A549 (cell line): ENCODE measurements around the gene SHKBP1. TPM values are rescaled to one million over a fixed set of nuclear protein-coding genes. Genes with fewer than 3 reads are reported as not detected.

Experiments used
- ATAC-seq, 2 experiments: fragments of 200-7000 bp in 1 of 2; fragments of >200 bp in 1 of 2; cut with Nextera tagmentation in 1 of 2; cut with Tn5 transposase in 1 of 2; 3 replicates each; pipeline versions ENCODE4 v1.8.0 to v1.9.1; 2018 to 2020; ENCODE audit warnings: mild to moderate bottlenecking in 1 of 2, moderate library complexity in 1 of 2
- CTCF ChIA-PET: fragments of 300-600 bp; sonication (Branson Sonifier 250); formaldehyde crosslinking; extraction: SDS; loops from one replicate; lab custom pipeline; 2021; ENCODE audit warnings: antibody characterized with exemption, inconsistent platforms; lab: Yijun Ruan, JAX
- POLR2A ChIA-PET: fragments of 350-600 bp; formaldehyde crosslinking; extraction: SDS; loops from one replicate; lab custom pipeline; 2021; ENCODE audit warnings: antibody characterized with exemption, inconsistent platforms; lab: Yijun Ruan, JAX
- DNase-seq, 2 experiments: peaks; one replicate each; pipeline versions ENCODE4 v3.0.0 to v3.0.0-alpha.2; 2011 to 2016; ENCODE audit warnings: low read depth in 1 of 2, low spot score in 1 of 2
- FAIRE-seq: peaks from 2 replicates; lab custom pipeline; 2011; peaks lifted over from hg19 to GRCh38; lab: Jason Lieb, UNC
- H3K27ac ChIP-seq, 2 experiments: fragments of >200 bp; sonication (Bioruptor Twin); formaldehyde crosslinking; 3 replicates each; pipeline ENCODE4 v1.5.1; 2016 to 2017
- H3K4me1 ChIP-seq: fragments of >200 bp; sonication (Bioruptor Twin); formaldehyde crosslinking; 3 replicates; pipeline ENCODE4 v1.6.1; 2016
- H3K4me2 ChIP-seq: fragments of >200 bp; sonication (Bioruptor Twin); formaldehyde crosslinking; 3 replicates; pipeline ENCODE4 v1.6.1; 2016
- H3K4me3 ChIP-seq: fragments of >200 bp; sonication (Bioruptor Twin); formaldehyde crosslinking; 3 replicates; pipeline ENCODE4 v1.5.1; 2016
- H3K9me3 ChIP-seq: fragments of >200 bp; sonication (Bioruptor Twin); formaldehyde crosslinking; 3 replicates; pipeline ENCODE4 v1.6.1; 2016
- BCL3 ChIP-seq: fragments of >200 bp; sonication (Bioruptor Twin); formaldehyde crosslinking; IDR thresholded peaks from 3 replicates; pipeline ENCODE4 v1.6.1; 2016
- CBX2 ChIP-seq: fragments of 200-600 bp; sonication (generic); IDR thresholded peaks from 2 replicates; pipeline ENCODE4 v1.6.1; 2016; ENCODE audit warnings: low read depth, mild to moderate bottlenecking, borderline replicate concordance
- CBX8 ChIP-seq: fragments of 200-600 bp; sonication (generic); IDR thresholded peaks from 2 replicates; pipeline ENCODE4 v1.6.1; 2016
- CHD2 ChIP-seq: fragments of 150-350 bp; IDR thresholded peaks from 2 replicates; pipeline ENCODE4 v1.6.1; 2014; ENCODE audit warnings: low read length; ENCODE audit not compliant: partially characterized antibody
- CTCF ChIP-seq: fragments of >200 bp; sonication (Bioruptor Twin); formaldehyde crosslinking; IDR thresholded peaks from 3 replicates; pipeline ENCODE4 v1.5.1; 2016
- EHF ChIP-seq: fragments of 250-450 bp; sonication (Bioruptor Pico); IDR thresholded peaks from 2 replicates; pipeline ENCODE4 v1.5.0; 2020; ENCODE audit warnings: mild to moderate bottlenecking
- FOXS1 ChIP-seq: fragments of 250-450 bp; sonication (Bioruptor Pico); IDR thresholded peaks from 2 replicates; pipeline ENCODE4 v1.5.0; 2020; ENCODE audit warnings: mild to moderate bottlenecking, moderate library complexity
- GATA3 ChIP-seq: IDR thresholded peaks from 2 replicates; pipeline ENCODE4 v1.6.1; 2012; ENCODE audit warnings: borderline replicate concordance
- JUN ChIP-seq, 2 experiments: fragments of >200 bp; sonication (Bioruptor Twin); formaldehyde crosslinking; IDR thresholded peaks; 2 replicates in 1 of 2; 3 replicates in 1 of 2; pipeline ENCODE4 v1.6.1; 2016 to 2017
- KDM5A ChIP-seq: fragments of 200-600 bp; sonication (generic); IDR thresholded peaks from 2 replicates; pipeline ENCODE4 v1.6.1; 2016; ENCODE audit warnings: antibody characterized with exemption, mild to moderate bottlenecking
- NPAS2 ChIP-seq: fragments of 250-450 bp; sonication (Bioruptor Pico); IDR thresholded peaks from 2 replicates; pipeline ENCODE4 v1.8.0; 2022; ENCODE audit warnings: mild to moderate bottlenecking, moderate library complexity, borderline replicate concordance
- NR3C1 ChIP-seq: fragments of >200 bp; sonication (Bioruptor Twin); formaldehyde crosslinking; IDR thresholded peaks from 3 replicates; pipeline ENCODE4 v1.6.1; 2017
- PHF8 ChIP-seq: fragments of 200-600 bp; sonication (generic); IDR thresholded peaks from 2 replicates; pipeline ENCODE4 v1.6.1; 2016; ENCODE audit warnings: low read depth, mild to moderate bottlenecking, antibody characterized with exemption, moderate library complexity, borderline replicate concordance
- POLR2AphosphoS2 ChIP-seq: conservative IDR thresholded peaks from 2 replicates; pipeline ENCODE4 v1.6.1; 2012; ENCODE audit warnings: low read length, improper control_type of control experiment, inconsistent platforms
- RFX5 ChIP-seq: fragments of 450-650 bp; IDR thresholded peaks from 2 replicates; pipeline ENCODE4 v1.7.1; 2014; ENCODE audit warnings: antibody characterized with exemption, mild to moderate bottlenecking, moderate library complexity
- SMC3 ChIP-seq: fragments of >200 bp; sonication (Bioruptor Twin); formaldehyde crosslinking; IDR thresholded peaks from 3 replicates; pipeline ENCODE4 v1.6.1; 2018; ENCODE audit warnings: inconsistent platforms
- TP53 ChIP-seq: fragments of 250-450 bp; sonication (Bioruptor Pico); IDR thresholded peaks from 2 replicates; pipeline ENCODE4 v1.5.0; 2021; ENCODE audit warnings: mild to moderate bottlenecking, moderate library complexity
- ZFP36 ChIP-seq: fragments of 450-650 bp; IDR thresholded peaks from 2 replicates; pipeline ENCODE4 v1.6.1; 2014; ENCODE audit warnings: borderline replicate concordance; ENCODE audit not compliant: partially characterized antibody
- ZNF302 ChIP-seq: fragments of 250-450 bp; sonication (Bioruptor Pico); IDR thresholded peaks from 2 replicates; pipeline ENCODE4 v1.9.0; 2021; ENCODE audit warnings: inconsistent platforms, mild to moderate bottlenecking, moderate library complexity
- WGBS: methylation state at CpG from one replicate; pipeline ENCODE4 v1.1.6; 2017; ENCODE audit errors: missing lambda C conversion rate; 5-methylcytosine and 5-hydroxymethylcytosine counted together
- polyA plus RNA-seq, 4 experiments: library from polyadenylated mRNA; depleted of rRNA in 3 of 4; stranded (reverse); fragments of >200 nt; fragmentation: RNase III in 1 of 4; extraction: RNeasy Plus Mini Kit Qiagen cat#74134 plus additional on column Dnase treatment in 1 of 4; gene quantifications; 2 replicates in 3 of 4; 3 replicates in 1 of 4; pipeline ENCODE4 v1.2.3, GENCODE V29; 2011 to 2017
- TF ChIP-seq, protein P1 (sequence below): fragments of 250-450 bp; sonication (Bioruptor Pico); IDR thresholded peaks from 2 replicates; pipeline ENCODE4 v1.5.0; 2021; ENCODE audit warnings: mild to moderate bottlenecking, moderate library complexity, borderline replicate concordance
- TF ChIP-seq, protein P2 (sequence below): fragments of 250-450 bp; sonication (Bioruptor Pico); IDR thresholded peaks from 2 replicates; pipeline ENCODE4 v1.5.0; 2020; ENCODE audit warnings: low read depth, mild to moderate bottlenecking, moderate library complexity
- TF ChIP-seq, protein P3 (sequence below): IDR thresholded peaks from 2 replicates; pipeline ENCODE4 v1.6.1; 2012; ENCODE audit warnings: low read depth, borderline replicate concordance
- TF ChIP-seq, protein P4 (sequence below): fragments of >200 bp; sonication (Bioruptor Twin); formaldehyde crosslinking; IDR thresholded peaks from 2 replicates; pipeline ENCODE4 v1.6.1; 2016

SHKBP1 gene
- polyA plus RNA-seq, 2 of the 4 experiments (the other 2 are of a cell fraction): 75.2 to 123 TPM

DNA sequence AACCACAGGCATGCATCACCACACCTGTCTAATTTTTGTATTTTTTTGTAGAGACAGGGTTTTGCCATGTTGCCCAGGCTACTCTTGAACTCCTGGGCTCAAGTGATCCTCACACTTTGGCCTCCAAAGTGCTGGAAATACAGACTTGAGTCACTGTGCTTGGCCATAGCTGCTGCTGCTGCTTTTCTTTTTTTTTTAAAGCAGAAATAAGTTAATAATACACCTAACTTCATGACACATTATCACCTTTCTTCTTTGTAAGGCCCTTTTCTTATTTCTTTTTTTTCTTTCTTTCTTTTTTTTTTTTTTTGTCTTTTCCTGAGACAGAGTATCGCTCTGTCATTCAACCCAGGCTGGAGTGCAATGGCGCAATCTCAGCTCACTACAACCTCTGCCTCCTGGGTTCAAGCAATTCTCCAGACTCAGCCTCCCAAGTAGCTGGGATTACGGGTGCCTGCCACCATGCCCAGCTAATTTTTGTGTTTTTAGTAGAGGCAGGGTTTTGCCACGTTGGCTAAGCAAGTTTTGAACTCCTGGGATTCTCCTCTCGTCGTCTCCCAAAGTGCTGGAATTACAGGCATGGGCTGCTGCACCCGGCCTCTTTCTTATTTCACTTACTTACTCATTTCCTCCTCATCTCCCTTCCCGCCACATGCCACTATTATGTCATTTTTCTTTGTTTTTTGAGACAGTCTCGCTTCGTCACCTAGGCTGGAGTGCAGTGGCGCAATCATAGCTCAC is 8.7 kb downstream of the SHKBP1 start (continued):
- TF ChIP-seq, protein P1, sequence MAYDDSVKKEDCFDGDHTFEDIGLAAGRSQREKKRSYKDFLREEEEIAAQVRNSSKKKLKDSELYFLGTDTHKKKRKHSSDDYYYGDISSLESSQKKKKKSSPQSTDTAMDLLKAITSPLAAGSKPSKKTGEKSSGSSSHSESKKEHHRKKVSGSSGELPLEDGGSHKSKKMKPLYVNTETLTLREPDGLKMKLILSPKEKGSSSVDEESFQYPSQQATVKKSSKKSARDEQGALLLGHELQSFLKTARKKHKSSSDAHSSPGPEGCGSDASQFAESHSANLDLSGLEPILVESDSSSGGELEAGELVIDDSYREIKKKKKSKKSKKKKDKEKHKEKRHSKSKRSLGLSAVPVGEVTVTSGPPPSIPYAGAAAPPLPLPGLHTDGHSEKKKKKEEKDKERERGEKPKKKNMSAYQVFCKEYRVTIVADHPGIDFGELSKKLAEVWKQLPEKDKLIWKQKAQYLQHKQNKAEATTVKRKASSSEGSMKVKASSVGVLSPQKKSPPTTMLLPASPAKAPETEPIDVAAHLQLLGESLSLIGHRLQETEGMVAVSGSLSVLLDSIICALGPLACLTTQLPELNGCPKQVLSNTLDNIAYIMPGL (CRISPR knock-in tag): no peak
- TF ChIP-seq CTCF: no peak
- no peak for TF ChIP-seq NPAS2 (CRISPR knock-in tag)
- no peak for TF ChIP-seq ZFP36
- TF ChIP-seq POLR2AphosphoS2: no peak
- TF ChIP-seq RFX5: peak; percentile 54
- no peak for TF ChIP-seq CHD2
- peak; percentile 75; the same call in 1 of the 2 replicates for TF ChIP-seq FOXS1 (CRISPR knock-in tag)

GRCh38 chr19:40585982-40586422 is 9.3 kb downstream of the SHKBP1 start:
- POLR2A ChIA-PET: interaction anchor here (0.7 to 1.7 kb wide), 5 partner anchors 9 to 162 kb away, joined by 3 to 6 read pairs (median 4); no protein-coding TSS in a partner anchor
- peaks cover 47% of the 10 kb centered on the region for H3K4me1 ChIP-seq
- no peak overlapping the region for H3K4me3 ChIP-seq
- TF ChIP-seq GATA3: no peak
- TF ChIP-seq TP53 (CRISPR knock-in tag): 0 out of 2 replicates have a peak, but pooled peaks have one; percentile 67
- TF ChIP-seq JUN (IDR thresholded peaks at IDR 0.05): peak in 1 of 2 experiments; percentile 22; a peak in 2 of 5 replicates
- TF ChIP-seq, all 56 proteins: peak for 2
- peak overlapping the region; percentile 60 for H3K4me2 ChIP-seq
- peak overlapping the region; percentile 66 to 84 for H3K27ac ChIP-seq
- CTCF ChIA-PET: interaction anchor here (0.6 to 35.2 kb wide), 6 partner anchors 14 to 590 kb away, joined by 3 to 2247 read pairs (median 19); partner anchors contain the start of gene LTBP4
- WGBS: 33% methylated on average over 2 of the region's 2 CpGs
- H3K9me3 ChIP-seq: no peaks in the 10 kb centered on the region
- FAIRE-seq: peak; percentile 99
- DNase-seq: no peak
- ATAC-seq: 0 out of 6 replicates have a peak, but pooled peaks of 1 of the 2 experiments have one; percentile 6

DNA sequence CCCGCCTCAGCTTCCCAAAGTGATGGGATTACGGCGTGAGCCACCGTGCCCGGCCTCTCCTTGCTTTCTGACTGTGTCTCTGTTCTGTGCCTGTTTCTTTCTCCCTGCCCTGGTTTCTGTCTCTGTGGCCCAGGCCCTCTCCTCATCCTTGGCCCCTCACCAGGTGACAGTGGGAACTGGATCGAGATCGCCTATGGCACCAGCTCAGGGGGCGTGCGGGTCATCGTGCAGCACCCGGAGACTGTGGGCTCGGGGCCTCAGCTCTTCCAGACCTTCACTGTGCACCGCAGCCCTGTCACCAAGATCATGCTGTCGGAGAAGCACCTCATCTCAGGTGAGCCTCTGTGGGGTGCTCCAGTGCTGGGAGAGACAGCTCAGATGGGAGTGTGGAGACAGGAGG is 9.9 kb downstream of the SHKBP1 start:
- ATAC-seq (no peak), FAIRE-seq (no peak), DNase-seq (no peak)
- Histone ChIP-seq H3K4me1 (peaks cover 47% of the 10 kb centered on the region), H3K4me2 (peak overlapping the region; percentile 60; the same call in 1 of the 3 replicates), H3K4me3 (no peak overlapping the region), H3K9me3 (no peaks in the 10 kb centered on the region), H3K27ac (peak overlapping the region; percentile 66 to 84; a peak in 5 of 6 replicates)
- WGBS: 95% methylated on average over 14 of the region's 14 CpGs
- TF ChIP-seq RFX5: no peak
- TF ChIP-seq, protein P2, sequence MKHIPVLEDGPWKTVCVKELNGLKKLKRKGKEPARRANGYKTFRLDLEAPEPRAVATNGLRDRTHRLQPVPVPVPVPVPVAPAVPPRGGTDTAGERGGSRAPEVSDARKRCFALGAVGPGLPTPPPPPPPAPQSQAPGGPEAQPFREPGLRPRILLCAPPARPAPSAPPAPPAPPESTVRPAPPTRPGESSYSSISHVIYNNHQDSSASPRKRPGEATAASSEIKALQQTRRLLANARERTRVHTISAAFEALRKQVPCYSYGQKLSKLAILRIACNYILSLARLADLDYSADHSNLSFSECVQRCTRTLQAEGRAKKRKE (CRISPR knock-in tag): no peak
- TF ChIP-seq ZNF302 (CRISPR knock-in tag): no peak
- TF ChIP-seq, protein P3, sequence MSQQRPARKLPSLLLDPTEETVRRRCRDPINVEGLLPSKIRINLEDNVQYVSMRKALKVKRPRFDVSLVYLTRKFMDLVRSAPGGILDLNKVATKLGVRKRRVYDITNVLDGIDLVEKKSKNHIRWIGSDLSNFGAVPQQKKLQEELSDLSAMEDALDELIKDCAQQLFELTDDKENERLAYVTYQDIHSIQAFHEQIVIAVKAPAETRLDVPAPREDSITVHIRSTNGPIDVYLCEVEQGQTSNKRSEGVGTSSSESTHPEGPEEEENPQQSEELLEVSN: no peak
- no peak for TF ChIP-seq SMC3
- TF ChIP-seq BCL3: no peak
- TF ChIP-seq CBX2: no peak
- TF ChIP-seq, protein P4, sequence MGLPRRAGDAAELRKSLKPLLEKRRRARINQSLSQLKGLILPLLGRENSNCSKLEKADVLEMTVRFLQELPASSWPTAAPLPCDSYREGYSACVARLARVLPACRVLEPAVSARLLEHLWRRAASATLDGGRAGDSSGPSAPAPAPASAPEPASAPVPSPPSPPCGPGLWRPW: no peak
- no peak for TF ChIP-seq PHF8
- no peak for TF ChIP-seq EHF
- no peak for TF ChIP-seq NR3C1
- no peak for TF ChIP-seq KDM5A
- TF ChIP-seq GATA3: no peak
- no peak for TF ChIP-seq CHD2
- no peak for TF ChIP-seq CBX8
- ChIA-PET POLR2A (interaction anchor here (1.2 kb wide), 1 partner anchor 162 kb away, joined by 3 read pairs; no protein-coding TSS in a partner anchor), CTCF (interaction anchor here (0.6 to 35.2 kb wide), 7 partner anchors 8 to 129 kb away, joined by 3 to 2247 read pairs (median 7); partner anchors contain the start of gene LTBP4)
